SK-N-SH treated with all-trans-retinoic acid at 6 μM for 48 hours (cell line): ENCODE measurements around the gene RNF157.

Source experiments
- ATAC-seq: fragments of 200-7000 bp; cut with Tn5 transposase; 3 replicates; pipeline ENCODE4 v1.9.1; 2020; ENCODE audit warnings: mild to moderate bottlenecking, moderate library complexity
- ARNTL ChIP-seq: fragments of 450-650 bp; formaldehyde crosslinking; IDR thresholded peaks from 2 replicates; pipeline ENCODE4 v1.5.0; 2020; ENCODE audit warnings: low read depth, mild to moderate bottlenecking, moderate library complexity, borderline replicate concordance
- BACH2 ChIP-seq: fragments of 250-450 bp; sonication (Bioruptor Pico); IDR thresholded peaks from 2 replicates; pipeline ENCODE4 v1.9.0; 2021; ENCODE audit warnings: mild to moderate bottlenecking, borderline replicate concordance
- CREB5 ChIP-seq: fragments of 250-450 bp; sonication (Bioruptor Pico); IDR thresholded peaks from 2 replicates; pipeline ENCODE4 v1.5.1; 2020; ENCODE audit warnings: low read depth, mild to moderate bottlenecking, moderate library complexity
- CSRNP3 ChIP-seq: fragments of 250-450 bp; sonication (Bioruptor Pico); IDR thresholded peaks from 2 replicates; pipeline ENCODE4 v1.5.1; 2021; ENCODE audit warnings: mild to moderate bottlenecking, moderate library complexity
- ESRRG ChIP-seq: fragments of 250-450 bp; sonication (Bioruptor Pico); IDR thresholded peaks from 2 replicates; pipeline ENCODE4 v1.6.1; 2021; ENCODE audit warnings: mild to moderate bottlenecking
- ISL1 ChIP-seq: fragments of 250-450 bp; sonication (Bioruptor Pico); IDR thresholded peaks from 2 replicates; pipeline ENCODE4 v2.1.2; 2022; ENCODE audit warnings: mild to moderate bottlenecking, moderate library complexity
- OSR1 ChIP-seq: fragments of 250-450 bp; sonication (Bioruptor Pico); IDR thresholded peaks from 2 replicates; pipeline ENCODE4 v1.8.0; 2022; ENCODE audit warnings: moderate library complexity, mild to moderate bottlenecking, inconsistent platforms
- PATZ1 ChIP-seq: fragments of 250-450 bp; sonication (Bioruptor Pico); IDR thresholded peaks from 2 replicates; pipeline ENCODE4 v1.8.0; 2020; ENCODE audit warnings: mild to moderate bottlenecking, moderate library complexity, borderline replicate concordance
- POU6F1 ChIP-seq: fragments of 250-450 bp; sonication (Bioruptor Pico); IDR thresholded peaks from 2 replicates; pipeline ENCODE4 v1.8.0; 2021; ENCODE audit warnings: low read depth, mild to moderate bottlenecking, moderate library complexity, borderline replicate concordance
- RARB ChIP-seq: fragments of 250-450 bp; sonication (Bioruptor Pico); IDR thresholded peaks from 2 replicates; pipeline ENCODE4 v1.8.0; 2021; ENCODE audit warnings: mild to moderate bottlenecking, moderate library complexity
- TCF4 ChIP-seq: fragments of 250-450 bp; sonication (Bioruptor Pico); IDR thresholded peaks from 2 replicates; pipeline ENCODE4 v1.8.0; 2021; ENCODE audit warnings: mild to moderate bottlenecking, moderate library complexity, borderline replicate concordance
- TOX ChIP-seq: fragments of 250-450 bp; sonication (Bioruptor Pico); IDR thresholded peaks from 2 replicates; pipeline ENCODE4 v1.8.0; 2021; ENCODE audit warnings: mild to moderate bottlenecking, moderate library complexity, borderline replicate concordance
- TSHZ2 ChIP-seq: fragments of 250-450 bp; sonication (Bioruptor Pico); IDR thresholded peaks from 2 replicates; pipeline ENCODE4 v1.5.0; 2020; ENCODE audit warnings: mild to moderate bottlenecking, moderate library complexity
- ZFP3 ChIP-seq: fragments of 250-450 bp; sonication (Bioruptor Pico); IDR thresholded peaks from 2 replicates; pipeline ENCODE4 v1.5.0; 2020; ENCODE audit warnings: mild to moderate bottlenecking, moderate library complexity
- ZNF565 ChIP-seq: fragments of 450-650 bp; formaldehyde crosslinking; conservative IDR thresholded peaks from 2 replicates; pipeline ENCODE4 v1.5.0; 2020; ENCODE audit warnings: low read depth, mild to moderate bottlenecking, moderate library complexity
- ZNF8 ChIP-seq: fragments of 450-650 bp; formaldehyde crosslinking; IDR thresholded peaks from 2 replicates; pipeline ENCODE4 v1.5.0; 2020; ENCODE audit warnings: mild to moderate bottlenecking, moderate library complexity

The RNF157 gene

GRCh38 chr17:76147211-76148014 is 92.9 kb downstream of the RNF157 start:
- TF ChIP-seq TCF4 (CRISPR knock-in tag): no peak
- TF ChIP-seq ARNTL (CRISPR knock-in tag): no peak
- no peak for TF ChIP-seq CREB5 (CRISPR knock-in tag)
- peak; percentile 63 for ATAC-seq

GRCh38 chr17:76146053-76146851 is 94.0 kb downstream of the RNF157 start:
- no peak for ATAC-seq
- TF ChIP-seq ZNF565 (CRISPR knock-in tag): no peak

- ATAC-seq: no peak
Measured at GRCh38 chr17:76145231-76146052, 94.9 kb downstream of the RNF157 start.

GRCh38 chr17:76142585-76143041 is 97.7 kb downstream of the RNF157 start:
- no peak for ATAC-seq
- TF ChIP-seq RARB (CRISPR knock-in tag) (no peak), POU6F1 (CRISPR knock-in tag) (no peak), TSHZ2 (no peak)

More at GRCh38 chr17:76145231-76146052, 94.9 kb downstream of the RNF157 start:
- TF ChIP-seq BACH2 (no peak), TOX (CRISPR knock-in tag) (no peak), ISL1 (no peak), ZNF8 (no peak)
- TF ChIP-seq, all 23 proteins: peak for 0

- peak; percentile 1; the same call in 2 of the 3 replicates for ATAC-seq
- TF ChIP-seq ESRRG (CRISPR knock-in tag) (no peak), PATZ1 (CRISPR knock-in tag) (no peak), CREB5 (CRISPR knock-in tag) (no peak), CSRNP3 (CRISPR knock-in tag) (no peak), BACH2 (no peak), POU6F1 (CRISPR knock-in tag) (no peak), ZNF8 (no peak), ARNTL (CRISPR knock-in tag) (no peak), RARB (CRISPR knock-in tag) (no peak), ZFP3 (CRISPR knock-in tag) (no peak), ISL1 (no peak), OSR1 (CRISPR knock-in tag) (no peak), TCF4 (CRISPR knock-in tag) (no peak)
Measured at GRCh38 chr17:76142039-76142584, 98.2 kb downstream of the RNF157 start.
